HFFc6 (cell line): ENCODE results near the gene TECPR2. TPM values are rescaled to one million over a fixed set of nuclear protein-coding genes. Genes with fewer than 3 reads are reported as not detected.
"Not testable (repeated sequence)": the region's sequence is repeated elsewhere in the genome, so short reads cannot be mapped to it uniquely, and the experiment has no call there.

Experiments used
- DNase-seq: peaks from one replicate; pipeline ENCODE4 v3.0.0-alpha.2; 2018
- H3K27ac Mint-ChIP-seq: 2 replicates; pipeline ENCODE4 v1.8.0; 2020; ENCODE audit warnings: mild to moderate bottlenecking, mixed read lengths
- H3K27me3 Mint-ChIP-seq: 2 replicates; pipeline ENCODE4 v1.8.0; 2021; ENCODE audit warnings: mild to moderate bottlenecking, moderate library complexity, mixed read lengths; ENCODE audit not compliant: insufficient read depth
- H3K36me3 Mint-ChIP-seq: 2 replicates; pipeline ENCODE4 v1.8.0; 2021; ENCODE audit warnings: low read depth, mixed read lengths
- H3K4me1 Mint-ChIP-seq: 2 replicates; pipeline ENCODE4 v1.8.0; 2020; ENCODE audit warnings: low read depth, mixed read lengths
- H3K4me3 Mint-ChIP-seq: 2 replicates; pipeline ENCODE4 v1.8.0; 2020; ENCODE audit warnings: mild to moderate bottlenecking, moderate library complexity, mixed read lengths
- H3K9me3 Mint-ChIP-seq: 2 replicates; pipeline ENCODE4 v1.8.0; 2020; ENCODE audit warnings: mild to moderate bottlenecking, mixed read lengths
- total RNA-seq, 6 experiments: library from RNA; stranded (reverse); fragmentation: NEBNext Ultra II Directional; extraction: Animal tissue kit (Norgen Biotek cat#: 25700); gene quantifications; 2 replicates in 1 of 6; 3 replicates in 5 of 6; pipeline ENCODE4 v1.2.3, GENCODE V29; 2021
- TF ChIP-seq, protein P1 (sequence below): fragments of 200-600 bp; sonication (generic); IDR thresholded peaks from 2 replicates; pipeline ENCODE4 v1.5.0; 2021; ENCODE audit warnings: antibody characterized with exemption, mild to moderate bottlenecking

The TECPR2 gene
- total RNA-seq, 6 experiments from 2014 or later = 22.0 to 29.6 (median 26.4) TPM

DNA sequence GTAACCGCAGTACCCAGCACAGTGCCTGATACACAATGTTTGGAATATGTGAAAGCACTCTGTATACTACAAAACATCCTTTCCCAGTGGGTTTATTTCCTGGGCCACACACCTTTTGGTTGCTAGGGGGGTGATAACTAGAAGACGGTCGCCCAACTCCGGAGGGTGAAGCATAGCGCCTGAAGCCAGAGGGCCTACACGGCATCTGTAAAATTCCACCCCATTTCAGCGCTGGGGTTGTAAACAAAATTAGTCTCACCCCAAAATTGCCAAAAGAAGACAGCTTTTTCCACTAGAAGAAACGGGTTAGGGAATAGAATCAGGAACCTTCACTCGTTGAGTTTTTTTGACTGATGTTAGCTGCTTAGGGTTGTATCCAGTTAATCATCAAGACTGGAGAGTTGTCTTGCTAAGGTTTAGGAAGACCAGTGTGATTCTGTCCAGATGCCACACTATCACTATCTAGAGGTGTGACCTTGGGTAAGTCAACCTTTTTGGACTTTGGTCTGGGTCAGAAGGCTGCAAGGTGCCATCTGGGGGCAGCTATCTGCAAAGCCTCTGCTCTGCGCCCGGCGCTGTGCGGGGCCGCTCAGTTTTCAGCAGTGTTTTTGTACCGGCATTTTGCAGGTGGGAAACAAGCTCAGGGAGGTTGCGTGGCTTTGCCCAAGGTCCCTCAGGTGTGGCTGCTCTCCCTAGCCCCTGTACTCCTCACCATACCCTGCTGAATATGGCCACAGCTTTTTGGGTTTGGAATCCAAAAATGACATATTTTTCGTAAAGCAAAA lies 41.9 kb upstream of the TECPR2 start:
- Mint-ChIP-seq H3K36me3 (peaks cover under 1% of the 10 kb centered on the region; the same call in 1 of the 2 replicates), H3K4me3 (peak overlapping the region; percentile 94), H3K27ac (peak overlapping the region; percentile 88; the same call in 1 of the 2 replicates), H3K9me3 (no peaks in the 10 kb centered on the region), H3K4me1 (peaks cover 47% of the 10 kb centered on the region), H3K27me3 (peaks cover 7% of the 10 kb centered on the region)
- no peak for DNase-seq
- TF ChIP-seq, protein P1, sequence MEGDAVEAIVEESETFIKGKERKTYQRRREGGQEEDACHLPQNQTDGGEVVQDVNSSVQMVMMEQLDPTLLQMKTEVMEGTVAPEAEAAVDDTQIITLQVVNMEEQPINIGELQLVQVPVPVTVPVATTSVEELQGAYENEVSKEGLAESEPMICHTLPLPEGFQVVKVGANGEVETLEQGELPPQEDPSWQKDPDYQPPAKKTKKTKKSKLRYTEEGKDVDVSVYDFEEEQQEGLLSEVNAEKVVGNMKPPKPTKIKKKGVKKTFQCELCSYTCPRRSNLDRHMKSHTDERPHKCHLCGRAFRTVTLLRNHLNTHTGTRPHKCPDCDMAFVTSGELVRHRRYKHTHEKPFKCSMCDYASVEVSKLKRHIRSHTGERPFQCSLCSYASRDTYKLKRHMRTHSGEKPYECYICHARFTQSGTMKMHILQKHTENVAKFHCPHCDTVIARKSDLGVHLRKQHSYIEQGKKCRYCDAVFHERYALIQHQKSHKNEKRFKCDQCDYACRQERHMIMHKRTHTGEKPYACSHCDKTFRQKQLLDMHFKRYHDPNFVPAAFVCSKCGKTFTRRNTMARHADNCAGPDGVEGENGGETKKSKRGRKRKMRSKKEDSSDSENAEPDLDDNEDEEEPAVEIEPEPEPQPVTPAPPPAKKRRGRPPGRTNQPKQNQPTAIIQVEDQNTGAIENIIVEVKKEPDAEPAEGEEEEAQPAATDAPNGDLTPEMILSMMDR = no peak

DNA sequence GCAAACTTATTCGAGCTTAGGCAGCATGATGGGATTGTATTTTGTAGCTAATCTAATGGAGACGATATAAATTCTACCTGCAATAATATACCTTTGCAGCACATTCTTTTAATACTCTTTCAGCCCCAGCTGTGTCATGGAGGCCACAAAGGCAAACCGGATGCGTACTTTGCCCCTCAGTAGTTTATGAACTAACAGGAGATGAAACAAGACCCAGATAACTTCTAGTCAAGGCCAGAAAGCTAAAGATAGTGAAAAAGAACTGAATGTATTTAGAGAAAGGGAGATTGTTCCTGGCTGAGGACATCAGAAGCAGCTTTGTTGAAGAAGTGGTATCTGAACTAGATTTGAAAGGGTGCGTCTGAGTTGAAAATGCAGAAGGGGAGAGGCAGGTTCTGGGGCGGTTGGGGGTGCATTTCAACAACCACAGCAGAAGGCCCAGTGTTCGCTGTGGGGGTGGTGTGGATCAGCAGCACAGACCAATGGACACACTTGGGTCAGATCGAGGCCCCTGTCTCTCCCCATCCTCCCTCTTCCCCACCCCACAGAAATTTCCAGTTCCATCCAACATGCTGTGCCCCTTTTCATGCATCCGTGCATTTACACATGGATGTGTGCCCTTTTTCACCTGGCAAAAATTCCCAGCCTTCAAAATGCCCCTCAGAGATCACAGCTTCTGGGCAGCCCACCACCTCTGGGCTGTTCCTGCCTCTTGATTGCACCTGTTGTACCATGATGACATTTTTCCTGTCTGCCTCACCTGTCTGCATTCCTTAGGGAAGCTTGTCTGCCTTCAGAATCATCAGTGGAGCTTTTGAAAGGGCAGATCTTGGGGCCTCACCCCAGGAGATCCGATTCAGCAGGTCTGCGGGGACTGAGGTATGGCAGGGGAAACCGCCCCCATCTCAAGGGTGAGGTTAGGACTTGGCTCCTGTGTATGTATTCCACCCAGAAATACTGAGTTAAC lies 41.0 kb upstream of the TECPR2 start:
- DNase-seq = no peak
- Mint-ChIP-seq H3K27ac (no peak overlapping the region), H3K27me3 (peaks cover 6% of the 10 kb centered on the region), H3K9me3 (no peaks in the 10 kb centered on the region), H3K4me3 (0 out of 2 replicates have a peak overlapping the region, but pooled peaks have one; percentile 20), H3K36me3 (peaks cover 8% of the 10 kb centered on the region), H3K4me1 (peaks cover 38% of the 10 kb centered on the region)
- TF ChIP-seq, protein P1 = no peak

DNA sequence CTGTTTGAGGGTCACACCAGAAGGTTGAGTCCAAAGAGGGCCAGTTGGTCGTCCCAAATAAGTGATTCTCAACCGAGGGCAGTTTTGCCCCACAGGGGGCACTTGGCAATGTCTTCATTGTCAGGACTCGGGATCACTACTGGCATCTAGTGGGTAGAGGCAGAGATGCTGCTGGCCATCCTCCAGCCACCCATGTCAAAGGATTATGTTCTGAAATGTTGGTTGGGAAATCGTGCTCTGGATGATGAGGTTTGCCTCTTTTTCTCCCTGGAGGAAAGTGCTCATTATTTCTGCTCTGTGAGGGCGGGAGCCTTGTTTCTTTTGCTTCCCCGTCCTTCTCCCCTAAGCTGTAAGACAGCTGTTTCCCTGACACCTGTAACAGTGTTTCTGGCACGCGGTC lies 39.6 kb upstream of the TECPR2 start:
- peaks cover 2% of the 10 kb centered on the region; the same call in 1 of the 2 replicates for H3K27me3 Mint-ChIP-seq
- TF ChIP-seq, protein P1 = peak; percentile 76
- peaks cover 8% of the 10 kb centered on the region for H3K36me3 Mint-ChIP-seq
- H3K9me3 Mint-ChIP-seq = no peaks in the 10 kb centered on the region
- DNase-seq = peak; percentile 78
- no peak overlapping the region for H3K4me3 Mint-ChIP-seq
- H3K27ac Mint-ChIP-seq = peak overlapping the region; percentile 63
- peaks cover 25% of the 10 kb centered on the region for H3K4me1 Mint-ChIP-seq

DNA sequence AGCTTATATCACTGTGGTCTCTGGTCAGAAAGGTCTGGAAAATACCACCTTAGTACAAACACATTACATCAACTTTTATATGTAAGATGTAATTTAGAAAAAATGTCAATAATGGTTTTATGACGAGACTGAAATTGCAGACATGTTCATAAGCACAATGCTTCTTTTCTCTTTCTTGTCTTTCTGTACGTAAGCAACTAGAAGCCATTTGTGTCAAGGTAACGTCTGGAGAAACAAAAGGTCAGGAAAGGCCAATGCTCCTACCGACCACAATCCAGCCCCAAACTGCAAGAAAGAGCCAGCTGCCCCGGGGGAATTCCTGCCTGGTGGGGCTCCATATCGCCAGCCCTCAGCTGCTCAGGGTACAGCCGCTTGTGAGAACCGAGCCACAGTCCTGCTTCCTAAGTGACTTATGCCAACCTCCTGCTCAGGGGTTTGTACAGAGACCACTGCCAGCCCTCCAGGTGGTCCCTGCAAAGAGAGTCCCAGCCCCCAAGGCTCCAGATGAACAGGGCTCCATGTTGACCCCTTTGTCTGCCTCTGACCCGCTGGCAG lies 36.9 kb upstream of the TECPR2 start:
- no peak overlapping the region for H3K27ac Mint-ChIP-seq
- TF ChIP-seq, protein P1 = no peak
- no peaks in the 10 kb centered on the region for H3K9me3 Mint-ChIP-seq
- no peak for DNase-seq
- H3K4me1 Mint-ChIP-seq = peaks cover 8% of the 10 kb centered on the region
- no peak overlapping the region for H3K4me3 Mint-ChIP-seq
- peaks cover 8% of the 10 kb centered on the region for H3K36me3 Mint-ChIP-seq
- no peaks in the 10 kb centered on the region for H3K27me3 Mint-ChIP-seq

DNA sequence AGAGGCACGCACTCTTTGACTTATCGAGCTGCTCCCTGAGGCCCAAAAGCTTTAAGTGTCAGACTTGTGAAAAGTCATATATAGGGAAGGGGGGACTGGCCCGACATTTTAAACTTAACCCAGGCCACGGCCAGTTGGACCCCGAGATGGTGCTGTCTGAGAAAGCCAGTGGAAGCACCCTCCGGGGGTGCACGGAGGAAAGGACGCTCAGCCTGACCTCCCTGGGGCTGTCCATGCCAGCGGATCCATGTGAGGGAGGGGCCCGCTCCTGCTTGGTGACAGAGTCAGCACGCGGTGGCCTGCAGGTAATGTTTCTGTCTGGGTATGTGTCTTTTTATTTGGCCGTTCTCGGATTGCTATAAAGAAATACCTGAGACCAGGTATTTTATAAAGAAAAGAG lies 36.2 kb upstream of the TECPR2 start:
- H3K4me3 Mint-ChIP-seq = no peak overlapping the region

DNA sequence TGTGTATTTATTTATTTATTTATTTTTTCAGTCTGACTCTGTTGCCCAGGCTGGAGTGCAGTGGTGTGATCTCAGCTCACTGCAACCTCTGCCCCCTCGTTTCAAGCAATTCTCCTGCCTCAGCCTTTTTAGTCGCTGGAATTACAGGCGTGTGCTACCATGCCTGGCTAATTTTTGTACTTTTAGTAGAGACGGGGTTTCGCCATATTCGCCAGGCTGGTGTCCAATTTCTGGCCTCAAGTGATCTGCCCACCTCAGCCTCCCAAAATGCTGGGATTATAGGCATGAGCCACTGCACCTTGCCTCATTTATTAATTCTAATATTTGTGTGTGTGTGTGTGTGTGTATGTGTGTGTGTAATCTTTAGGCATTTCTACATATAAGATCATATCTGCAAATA lies 33.4 kb upstream of the TECPR2 start:
- not testable (repeated sequence) for H3K27me3 Mint-ChIP-seq, DNase-seq, H3K4me1 Mint-ChIP-seq, H3K9me3 Mint-ChIP-seq, H3K4me3 Mint-ChIP-seq, H3K36me3 Mint-ChIP-seq, H3K27ac Mint-ChIP-seq

More for the DNA sequence above, 36.2 kb upstream of the TECPR2 start:
- no peak for DNase-seq
- peaks cover 8% of the 10 kb centered on the region for H3K4me1 Mint-ChIP-seq
- peaks cover 8% of the 10 kb centered on the region for H3K36me3 Mint-ChIP-seq
- no peaks in the 10 kb centered on the region for H3K27me3 Mint-ChIP-seq
- no peaks in the 10 kb centered on the region for H3K9me3 Mint-ChIP-seq
- TF ChIP-seq, protein P1 = no peak
- no peak overlapping the region for H3K27ac Mint-ChIP-seq
